ENCODE data around the gene HADHB. TPM values are rescaled to one million over a fixed set of nuclear protein-coding genes. Genes with fewer than 3 reads are reported as not detected.
"Not testable (repeated sequence)": the region's sequence is repeated elsewhere in the genome, so short reads cannot be mapped to it uniquely, and the experiment has no call there.

HADHB gene
- total RNA-seq, 1 experiment from 2014 or later = 65.5 TPM

DNA sequence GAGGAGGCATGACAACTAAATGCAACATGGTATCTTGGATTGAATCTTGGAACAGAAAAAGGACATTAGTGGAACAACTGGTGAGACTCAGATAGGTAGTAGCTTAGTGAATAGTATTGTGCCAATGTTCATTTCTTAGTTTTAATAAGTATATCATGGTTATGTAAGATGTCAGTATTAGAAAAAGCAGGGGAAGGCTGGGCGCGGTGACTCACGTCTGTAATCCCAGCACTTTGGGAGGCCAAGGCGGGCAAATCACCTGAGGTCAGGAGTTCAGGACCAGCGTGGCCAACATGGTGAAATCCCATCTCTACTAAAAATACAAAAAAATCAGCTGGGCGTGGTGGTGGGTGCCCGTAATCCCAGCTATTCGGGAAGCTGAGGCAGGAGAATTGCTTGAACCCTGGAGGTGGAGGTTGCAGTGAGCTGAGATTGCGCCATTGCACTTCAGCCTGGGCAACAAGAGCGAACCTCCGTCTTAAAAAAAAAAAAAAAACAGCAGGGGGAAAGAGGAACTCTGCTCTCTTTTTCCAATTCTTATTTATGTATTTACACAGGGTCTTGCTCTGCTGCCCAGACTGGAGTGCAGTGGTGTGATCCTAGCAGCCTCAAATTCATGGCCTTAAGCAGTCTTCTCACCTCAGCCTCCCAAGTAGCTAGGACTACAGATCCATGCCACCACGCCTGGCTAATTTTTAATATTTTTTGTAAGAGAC lies 24.1 kb downstream of the HADHB start:
- DNase-seq (ENCODE audit: low read depth, low spot score); H3K4me3 ChIP-seq (replicated peaks in 1 of 2; ENCODE audit: low read depth in 1 of 2, low read length in 2 of 2); H3K79me2 ChIP-seq (ENCODE audit: insufficient read depth, low read length); H3K36me3 ChIP-seq (ENCODE audit: control insufficient read depth in 1 of 2, insufficient read depth in 2 of 2, low read length in 2 of 2); H3K27ac ChIP-seq (ENCODE audit: low read depth, low read length); H3K27me3 ChIP-seq (ENCODE audit: insufficient read depth, low read length); ATAC-seq; H2AFZ ChIP-seq (ENCODE audit: low read depth, low read length, poor library complexity, severe bottlenecking); POLR2A ChIA-PET; H3K4me2 ChIP-seq (ENCODE audit: low read length); BruUV-seq (replicated peaks); CTCF ChIA-PET; H3K9ac ChIP-seq (ENCODE audit: low read length); H3K9me2 ChIP-seq (ENCODE audit: insufficient read depth); H4K20me1 ChIP-seq (ENCODE audit: insufficient read depth); RAD21 ChIA-PET (ENCODE audit: low non-redundant PET in 1 of 2, low total read pairs in 2 of 2, uncharacterized antibody in 2 of 2, unreplicated experiment in 2 of 2); H3K4me1 ChIP-seq (ENCODE audit: control insufficient read depth in 1 of 2, insufficient read depth in 2 of 2, low read length in 2 of 2); intact Hi-C loops (cut with micrococcal nuclease); H3K9me3 ChIP-seq (ENCODE audit: control insufficient read depth in 1 of 2, insufficient read depth in 1 of 2, low read depth in 1 of 2, low read length in 2 of 2): not testable (repeated sequence)

DNA sequence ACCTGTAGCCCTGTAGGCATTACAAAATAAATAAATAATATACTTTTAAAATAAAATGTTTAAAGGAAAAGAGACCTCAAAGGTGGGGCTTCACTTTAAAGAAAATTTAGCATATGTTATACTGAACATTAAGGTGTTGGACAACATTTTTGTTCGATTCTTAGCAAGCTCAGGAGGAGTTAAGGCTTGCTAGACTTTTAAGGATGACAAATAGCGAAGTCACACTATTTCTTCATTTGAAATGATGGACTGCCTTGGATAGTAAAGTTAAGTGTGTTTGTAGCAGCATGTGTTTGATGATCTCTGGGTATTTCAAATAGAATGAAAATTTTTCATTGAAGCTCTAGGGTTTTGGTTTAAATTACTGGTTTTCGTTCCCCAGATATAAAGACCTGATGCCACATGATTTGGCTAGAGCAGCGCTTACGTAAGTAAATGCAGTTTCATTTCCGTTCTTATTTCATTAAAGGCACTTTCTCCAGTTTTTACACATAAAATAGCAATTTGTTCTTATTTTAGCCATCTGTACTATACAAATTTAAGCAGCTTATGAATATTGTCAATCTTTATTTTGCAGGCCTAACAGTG lies 24.9 kb downstream of the HADHB start:
- H3K4me1 ChIP-seq (ENCODE audit: control insufficient read depth in 1 of 2, insufficient read depth in 2 of 2, low read length in 2 of 2) = no peaks in the 10 kb centered on the region
- DNase-seq (ENCODE audit: low read depth, low spot score) (no peak), ATAC-seq (no peak)
- no peaks in the 10 kb centered on the region for H4K20me1 ChIP-seq (ENCODE audit: insufficient read depth)
- POLR2A ChIA-PET = no interaction called here
- TF ChIP-seq REST (IDR thresholded peaks at IDR 0.05; ENCODE audit: low read depth) (no peak), ELF1 (IDR thresholded peaks at IDR 0.05; ENCODE audit: borderline replicate concordance, low read depth) (no peak), JUND (IDR thresholded peaks at IDR 0.05) (no peak), EZH2 (IDR thresholded peaks at IDR 0.05) (no peak), CBX3 (IDR thresholded peaks at IDR 0.05; ENCODE audit: low read depth) (no peak), EZH2phosphoT487 (IDR thresholded peaks at IDR 0.05; ENCODE audit: borderline replicate concordance) (no peak), RAD21 (IDR thresholded peaks at IDR 0.05; ENCODE audit: low read depth) (no peak), POLR2A (IDR thresholded peaks at IDR 0.05; ENCODE audit: borderline replicate concordance, extremely low read depth, insufficient read depth, insufficient read length) (no peak), SRF (IDR thresholded peaks at IDR 0.05; ENCODE audit: low read depth) (no peak), ZNF274 (IDR thresholded peaks at IDR 0.05; ENCODE audit: low read depth, low read length) (no peak), EGR1 (IDR thresholded peaks at IDR 0.05; ENCODE audit: low read depth) (no peak)
- CTCF ChIA-PET = no interaction called here
- no peaks in the 10 kb centered on the region for H3K79me2 ChIP-seq (ENCODE audit: insufficient read depth, low read length)
- no peak overlapping the region for H2AFZ ChIP-seq (ENCODE audit: low read depth, low read length, poor library complexity, severe bottlenecking)
- intact Hi-C loops (cut with micrococcal nuclease) = no loop called here
- H3K4me3 ChIP-seq (replicated peaks in 1 of 2; ENCODE audit: low read depth in 1 of 2, low read length in 2 of 2) = no peak overlapping the region
- BruUV-seq (replicated peaks) = no TSS peak
- peaks cover 2 to 5% of the 10 kb centered on the region in 2 experiments; a peak in 1 of 4 replicates for H3K36me3 ChIP-seq (ENCODE audit: control insufficient read depth in 1 of 2, insufficient read depth in 2 of 2, low read length in 2 of 2)
- no peaks in the 10 kb centered on the region for H3K27me3 ChIP-seq (ENCODE audit: insufficient read depth, low read length)
- no peaks in the 10 kb centered on the region for H3K9me2 ChIP-seq (ENCODE audit: insufficient read depth)
- no peak overlapping the region for H3K4me2 ChIP-seq (ENCODE audit: low read length)
- H3K27ac ChIP-seq (ENCODE audit: low read depth, low read length) = no peak overlapping the region
- no peak overlapping the region for H3K9ac ChIP-seq (ENCODE audit: low read length)
- no peaks in the 10 kb centered on the region for H3K9me3 ChIP-seq (ENCODE audit: control insufficient read depth in 1 of 2, insufficient read depth in 1 of 2, low read depth in 1 of 2, low read length in 2 of 2)
- RAD21 ChIA-PET (ENCODE audit: low non-redundant PET in 1 of 2, low total read pairs in 2 of 2, uncharacterized antibody in 2 of 2, unreplicated experiment in 2 of 2) = no interaction called here

Measured in HCT116 (cell line).